Measurements from ENCODE around the gene CELF4.

CELF4 gene

DNA sequence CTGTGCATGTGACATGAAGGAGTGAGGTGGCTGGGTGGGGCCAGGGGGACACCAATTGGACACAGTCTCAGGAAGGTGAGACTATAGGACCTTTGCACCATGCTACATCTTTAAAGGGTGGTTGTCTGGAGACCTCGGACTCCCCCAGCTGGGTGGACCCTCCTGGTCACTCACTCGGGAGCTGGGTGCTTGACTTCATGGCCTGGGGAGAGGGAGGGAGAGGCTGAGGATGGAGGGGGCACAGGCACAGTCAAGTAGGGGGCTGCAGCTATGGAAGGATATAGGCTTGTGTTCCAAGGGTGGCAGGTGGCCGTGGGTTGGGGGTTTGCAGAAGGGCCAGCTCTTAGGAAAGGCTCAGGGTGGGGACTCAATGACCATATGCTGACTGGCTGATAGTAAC lies 7.1 kb upstream of the CELF4 start:
- no peak for DNase-seq

DNA sequence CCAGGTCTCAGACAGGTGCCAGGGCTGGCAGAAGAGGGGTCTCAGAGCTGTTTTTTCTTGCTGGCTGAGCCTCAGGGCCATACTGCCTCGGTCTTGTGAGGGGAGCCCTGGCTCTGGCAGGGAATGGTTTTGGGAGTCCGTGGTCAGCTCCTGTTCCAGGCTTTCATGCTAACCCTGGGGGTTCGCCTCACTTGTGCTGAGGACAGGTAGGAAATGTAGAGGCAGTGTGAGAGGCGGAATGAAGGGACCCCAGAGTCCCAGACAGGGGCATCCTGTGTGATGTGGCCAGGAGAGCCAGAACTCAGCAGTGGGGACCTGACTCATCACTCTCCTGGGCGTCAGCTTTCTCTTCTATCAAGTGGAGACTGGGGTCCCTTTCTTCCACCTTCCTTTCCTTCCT lies 5.7 kb upstream of the CELF4 start:
- no peak for DNase-seq

DNA sequence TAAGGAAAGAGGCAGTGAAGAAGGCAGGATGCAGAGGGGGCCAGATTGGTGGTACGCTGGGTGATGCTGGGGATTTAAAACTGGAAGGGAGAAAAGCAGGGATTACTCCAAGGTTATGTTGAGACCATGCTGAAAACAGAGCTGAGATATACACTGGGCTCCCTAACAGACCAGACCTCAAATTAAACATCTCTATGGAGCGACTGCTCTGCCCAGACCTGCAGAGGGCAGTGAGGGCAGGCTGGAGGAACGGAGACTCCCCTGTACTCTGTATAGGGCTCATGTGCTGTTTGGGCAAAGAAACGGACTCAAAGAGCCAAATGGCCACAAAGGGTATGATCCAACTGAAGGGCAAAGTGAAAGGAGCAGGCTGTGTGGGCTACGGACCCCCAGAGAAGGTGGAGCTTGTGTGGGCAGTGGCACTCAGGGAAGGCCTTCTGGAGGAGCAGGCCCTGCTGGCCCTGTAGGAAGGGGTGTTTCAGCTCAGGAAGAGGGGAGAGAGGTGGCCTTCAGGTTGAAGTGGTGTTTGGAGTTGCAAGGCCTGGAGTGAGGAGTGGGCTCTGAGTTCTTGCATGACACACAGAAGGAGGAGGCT lies 4.8 kb upstream of the CELF4 start:
- DNase-seq, result no peak

DNA sequence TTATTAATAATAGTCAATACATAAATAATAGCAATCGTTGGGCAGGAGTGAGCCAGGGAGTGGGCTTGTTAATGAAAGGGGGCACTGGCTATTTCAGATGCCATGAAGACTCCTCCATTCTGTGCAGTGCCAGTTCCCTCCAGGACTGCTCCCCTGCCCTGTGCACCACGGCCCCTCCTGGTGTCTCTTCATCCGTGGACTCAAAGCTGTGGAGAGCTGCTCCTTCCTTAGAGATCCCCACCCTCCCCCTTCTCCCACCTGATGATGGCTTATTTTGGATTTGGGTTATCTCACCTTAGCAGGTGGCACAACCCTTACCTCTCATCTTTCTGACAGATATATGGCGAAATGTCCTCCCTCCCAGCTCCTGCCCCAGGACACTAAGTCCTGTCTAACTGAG lies 3.1 kb upstream of the CELF4 start:
- no peak for DNase-seq

DNA sequence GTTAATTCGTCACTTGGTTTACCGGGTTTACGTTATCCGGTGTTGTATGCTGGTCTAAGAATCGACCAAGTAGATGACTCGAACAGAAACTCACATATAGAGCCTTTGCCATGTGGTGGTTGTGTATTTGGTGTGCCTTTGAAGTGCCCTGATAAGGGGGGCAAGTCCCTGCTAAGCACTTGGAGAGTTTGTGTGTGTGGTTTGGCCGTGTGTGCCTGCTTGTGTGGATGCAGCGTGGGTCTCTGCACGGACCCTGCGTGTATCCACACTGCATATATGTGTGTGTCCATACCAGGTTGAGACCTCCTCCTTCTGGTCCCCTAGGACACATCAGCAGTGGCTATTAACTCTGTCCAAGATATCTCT lies 2.4 kb upstream of the CELF4 start:
- DNase-seq, result no peak

DNA sequence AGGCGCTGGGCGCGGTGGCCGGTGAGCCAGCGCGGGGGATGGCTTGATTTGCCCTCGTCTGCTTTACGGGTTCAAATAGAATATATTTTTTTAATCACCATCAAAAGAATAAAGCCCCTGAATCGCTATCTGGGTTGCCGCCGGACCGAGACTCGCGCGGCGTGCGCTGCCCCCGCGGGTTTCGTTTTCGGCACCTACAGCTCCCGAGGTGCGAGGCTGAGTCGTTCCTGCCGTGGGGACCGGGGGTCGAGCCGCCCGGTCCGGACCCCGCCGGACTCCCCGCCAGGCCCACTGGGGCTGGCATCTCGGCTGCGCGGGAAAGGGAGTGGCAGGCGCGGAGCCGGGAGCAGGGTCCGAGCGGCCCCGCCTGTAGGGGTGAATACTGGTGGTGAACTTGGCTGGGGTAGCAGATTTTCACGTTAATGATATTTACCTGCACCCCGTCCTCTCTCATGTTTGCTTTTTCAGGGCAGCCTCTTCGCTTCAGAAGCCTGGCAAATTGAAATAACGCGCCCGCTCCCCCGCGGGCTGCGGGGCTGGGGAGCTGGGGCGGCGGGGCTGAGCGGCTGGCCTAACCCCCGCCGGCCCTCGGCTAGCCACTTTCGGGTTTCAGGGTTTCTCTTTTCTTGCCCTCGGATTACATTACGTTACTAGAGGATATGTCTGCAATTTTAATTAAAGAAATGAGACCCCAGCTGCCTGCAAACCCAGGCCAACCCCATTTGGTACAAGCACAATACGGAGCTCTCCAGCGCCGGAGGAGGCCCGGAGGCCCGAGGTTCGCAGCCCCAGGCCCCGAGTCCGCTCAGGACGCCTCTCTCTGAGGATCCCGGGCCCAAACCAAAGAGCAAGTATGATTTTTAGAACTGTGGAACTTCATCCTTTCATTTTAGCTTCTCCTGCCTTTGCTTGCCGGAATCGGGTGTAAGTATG lies 1.7 kb upstream of the CELF4 start:
- DNase-seq, result peak; percentile 37

DNA sequence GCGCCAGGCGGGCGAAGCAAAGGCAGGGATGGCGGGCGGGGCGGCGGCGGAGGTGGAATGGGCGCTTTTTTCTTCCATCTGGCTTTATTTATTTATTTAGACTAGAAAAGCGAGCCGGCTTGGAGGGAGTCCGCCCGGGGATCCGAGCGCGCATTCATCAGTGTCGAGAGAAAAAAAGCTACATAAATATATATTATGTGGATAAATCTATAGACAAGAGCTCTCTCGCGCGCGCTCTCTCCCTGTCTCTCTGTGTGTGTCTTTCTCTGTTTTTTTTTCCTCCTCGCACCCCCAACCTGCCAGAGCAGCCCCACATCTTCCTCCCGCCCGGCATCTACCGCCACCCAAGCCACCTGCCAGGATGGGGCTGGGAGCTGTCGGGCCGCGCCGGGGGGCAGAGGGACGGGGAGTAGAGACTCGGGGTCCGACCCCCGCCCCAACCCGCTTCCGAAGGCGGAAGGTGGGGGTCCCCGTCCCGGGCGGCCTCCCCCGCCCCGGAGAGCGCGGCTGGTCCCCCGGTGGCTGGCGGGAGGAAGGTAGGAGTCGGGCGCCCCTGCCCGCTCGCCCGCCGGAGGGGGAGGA lies 972 bp upstream of the CELF4 start:
- peak; percentile 73 for DNase-seq

DNA sequence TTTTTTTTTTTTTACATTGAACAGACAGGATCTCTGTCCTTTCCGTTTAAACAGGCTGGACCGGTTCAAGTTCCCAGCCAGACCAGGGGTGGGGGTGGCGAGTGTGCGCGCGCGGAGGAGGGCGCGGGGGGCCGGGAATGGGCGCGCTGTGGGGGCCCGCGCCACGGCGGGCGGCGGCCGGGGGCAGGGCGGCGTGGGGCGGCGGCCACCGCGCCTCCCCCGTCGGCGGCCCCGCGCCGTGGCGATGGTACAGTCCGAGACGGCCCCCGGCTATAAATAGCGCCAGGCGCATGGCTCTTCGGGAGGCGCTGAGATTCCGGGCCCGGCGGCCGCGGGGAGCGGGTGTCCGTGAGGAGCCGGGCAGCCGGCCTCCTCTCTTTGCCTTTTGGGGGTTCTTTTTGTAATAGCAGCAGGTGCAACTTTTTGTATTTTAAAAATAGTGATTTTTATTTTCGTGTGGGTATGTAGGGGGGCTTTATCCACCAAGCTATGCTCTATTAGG lies 430 bp upstream of the CELF4 start:
- no peak for DNase-seq

DNA sequence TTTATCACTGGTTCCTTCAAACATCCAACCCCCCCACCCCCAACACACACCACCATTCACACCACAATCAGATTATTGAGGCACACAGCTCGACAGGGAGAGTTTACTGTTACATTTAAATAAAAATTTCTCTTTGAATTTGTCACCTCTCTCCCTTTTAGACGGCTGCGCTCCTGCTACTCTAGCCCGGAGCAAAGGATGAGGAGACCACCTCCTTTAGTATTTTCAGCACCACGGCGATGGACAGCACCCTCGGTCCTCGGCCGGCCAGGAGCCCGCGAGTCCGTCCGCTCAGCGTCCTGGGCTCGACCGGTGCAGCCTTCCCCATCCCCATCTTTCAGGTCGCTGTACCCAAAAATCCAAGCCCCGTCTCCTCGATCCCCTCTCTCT lies 892 bp downstream of the CELF4 start:
- DNase-seq, result no peak

DNA sequence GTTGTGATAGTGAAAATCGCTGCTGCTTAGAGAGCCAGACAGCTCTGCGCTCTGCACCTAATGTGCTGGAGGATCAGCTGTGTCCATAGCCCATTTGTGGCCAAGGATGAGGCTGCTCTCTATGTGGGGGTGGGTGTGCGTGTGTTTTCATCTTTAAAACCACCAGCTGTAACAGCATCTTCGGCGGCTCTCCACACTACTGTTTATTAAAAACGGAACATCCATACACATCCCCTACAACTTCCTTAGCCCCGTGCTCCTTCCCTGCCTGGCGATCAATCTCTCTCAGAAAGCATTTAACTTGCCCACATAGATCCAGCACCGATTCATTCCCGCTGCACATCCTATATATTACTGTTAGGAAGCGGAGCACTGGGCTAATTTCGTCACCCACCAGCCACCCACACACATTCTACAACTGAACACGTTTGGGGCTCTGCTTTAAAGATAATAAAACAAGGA lies 1.6 kb downstream of the CELF4 start:
- peak; percentile 17 for DNase-seq

DNA sequence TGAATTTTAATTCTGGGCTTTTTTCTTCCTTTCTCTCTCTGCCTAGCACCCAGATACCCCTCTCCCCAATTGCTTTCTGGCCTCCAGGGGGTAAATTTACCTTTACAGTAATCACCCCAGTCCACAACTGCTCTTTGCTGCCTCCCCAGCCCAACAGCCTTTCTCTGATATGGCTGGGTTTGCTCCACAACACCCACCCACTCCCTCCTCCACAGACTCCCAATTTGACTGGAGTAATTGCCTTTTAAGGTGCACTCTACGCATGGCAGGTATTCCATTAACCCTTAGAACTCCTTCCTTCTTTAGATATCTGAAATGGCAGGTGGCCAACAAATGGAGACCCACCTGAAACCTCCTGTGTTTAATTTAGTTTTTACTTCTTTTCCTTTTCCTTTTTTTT lies 3.6 kb downstream of the CELF4 start:
- DNase-seq, result no peak

DNA sequence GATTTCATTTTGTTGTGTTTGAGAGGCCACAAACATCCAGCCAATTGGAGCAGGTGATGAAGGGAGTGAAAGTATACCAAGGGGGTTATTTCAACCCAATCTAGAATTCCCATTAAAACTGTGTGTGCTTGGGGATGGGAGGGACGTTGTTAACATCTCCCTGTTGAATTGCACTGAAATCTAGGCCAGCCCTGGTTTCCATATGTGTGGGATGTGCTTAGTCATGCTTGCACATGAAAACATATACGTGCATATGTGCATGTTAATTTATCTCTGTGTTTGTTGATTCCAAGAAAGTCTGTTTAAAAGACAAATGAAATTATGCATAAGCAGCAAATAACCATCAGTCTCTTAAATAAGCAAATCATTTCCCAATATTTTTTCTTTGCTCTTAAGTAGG lies 5.6 kb downstream of the CELF4 start:
- DNase-seq, result no peak

DNA sequence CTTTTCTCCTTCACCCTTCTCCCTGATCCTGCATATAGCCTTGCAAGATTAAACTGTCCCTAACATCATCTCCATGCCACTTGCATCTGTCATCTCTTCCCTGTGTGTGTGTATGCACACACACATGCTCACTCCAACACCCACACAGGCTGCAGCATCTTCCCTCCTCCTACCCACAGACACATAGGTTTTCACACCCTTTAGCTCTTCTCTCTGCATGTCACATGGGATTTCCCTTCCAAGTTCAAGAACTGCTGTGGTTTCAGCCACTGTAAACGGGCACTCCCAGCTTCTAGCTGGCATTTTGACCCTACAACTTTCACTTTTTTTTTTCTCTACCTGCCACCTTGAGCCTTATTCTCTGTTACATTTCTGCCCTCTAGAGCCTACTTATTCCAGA lies 6.4 kb downstream of the CELF4 start:
- DNase-seq, result no peak

DNA sequence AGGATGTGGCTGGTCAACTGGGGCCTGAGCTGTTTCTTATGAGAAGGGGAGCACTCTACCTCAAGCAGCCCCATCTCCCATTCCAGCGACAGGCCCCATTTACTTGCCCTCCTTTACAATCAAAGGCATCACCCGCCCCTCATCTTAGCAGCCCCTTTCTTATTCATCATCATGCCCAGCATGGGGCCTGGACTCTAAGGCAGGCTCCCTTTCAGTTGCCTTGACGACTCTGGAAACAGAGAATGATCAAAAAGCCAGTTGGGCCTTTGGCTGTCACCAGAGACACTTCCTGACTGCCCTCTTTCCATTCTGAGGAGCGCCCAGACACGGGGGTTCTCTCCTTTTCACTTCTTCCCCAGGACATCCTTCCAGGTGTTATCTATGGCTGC lies 11.2 kb downstream of the CELF4 start:
- DNase-seq, result no peak

DNA sequence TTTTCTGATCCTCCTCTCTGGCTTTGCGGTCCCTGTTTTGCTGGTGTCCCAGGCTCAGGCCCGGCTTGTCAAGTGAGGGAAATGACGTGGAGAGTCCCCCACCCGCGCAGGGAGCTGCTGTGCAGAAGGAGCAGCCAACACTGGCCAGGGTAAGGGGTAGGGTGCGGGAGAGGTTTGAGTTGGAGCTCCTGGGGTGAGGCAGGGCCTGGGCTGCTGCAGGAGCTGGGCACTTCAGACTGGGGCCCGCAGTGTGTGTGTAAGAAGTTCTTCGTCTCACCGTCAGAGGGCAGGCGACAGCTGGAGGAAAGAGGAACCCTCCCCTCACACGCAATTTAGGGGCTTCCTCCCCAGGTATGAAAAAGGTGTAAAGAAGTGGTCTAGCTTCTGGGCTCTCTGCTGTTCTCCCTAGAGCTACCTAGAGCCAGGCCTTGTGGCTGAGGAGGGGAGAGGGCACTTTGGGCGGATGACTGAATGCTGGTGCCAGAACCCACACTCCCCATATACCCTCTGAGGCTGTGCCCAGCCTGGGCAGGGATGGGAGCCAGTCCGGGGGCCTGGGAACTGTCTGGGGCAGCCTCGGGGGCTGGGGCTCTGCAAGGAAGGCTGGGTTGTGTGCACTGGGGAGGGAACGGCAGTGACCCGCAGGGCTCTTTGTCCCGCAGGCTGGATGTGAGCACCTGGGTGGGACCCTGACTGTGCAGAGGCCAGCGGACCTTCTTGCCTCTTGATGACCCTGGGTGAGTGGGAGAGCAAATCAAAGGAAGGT lies 11.8 kb downstream of the CELF4 start:
- DNase-seq, result no peak

DNA sequence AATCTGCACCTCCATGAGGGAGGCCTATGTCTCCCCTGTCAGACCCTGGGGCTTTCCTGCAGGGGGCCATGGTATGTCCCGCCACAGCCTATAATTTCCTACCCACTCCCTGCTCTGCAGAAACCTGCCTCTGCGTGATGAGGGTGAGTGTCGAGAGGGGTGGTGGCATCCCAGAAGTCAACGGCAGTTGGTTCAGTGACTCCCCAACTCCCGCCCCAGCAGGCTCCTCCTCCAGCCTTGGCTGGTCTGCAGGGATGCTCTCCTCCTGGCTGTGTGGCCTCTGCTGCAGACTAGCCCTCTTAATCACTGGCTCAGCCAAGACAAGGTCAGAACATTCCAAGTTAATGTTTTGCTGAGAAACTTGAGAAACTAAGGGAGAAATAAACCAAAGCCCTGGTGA lies 13.3 kb downstream of the CELF4 start:
- DNase-seq, result no peak

DNA sequence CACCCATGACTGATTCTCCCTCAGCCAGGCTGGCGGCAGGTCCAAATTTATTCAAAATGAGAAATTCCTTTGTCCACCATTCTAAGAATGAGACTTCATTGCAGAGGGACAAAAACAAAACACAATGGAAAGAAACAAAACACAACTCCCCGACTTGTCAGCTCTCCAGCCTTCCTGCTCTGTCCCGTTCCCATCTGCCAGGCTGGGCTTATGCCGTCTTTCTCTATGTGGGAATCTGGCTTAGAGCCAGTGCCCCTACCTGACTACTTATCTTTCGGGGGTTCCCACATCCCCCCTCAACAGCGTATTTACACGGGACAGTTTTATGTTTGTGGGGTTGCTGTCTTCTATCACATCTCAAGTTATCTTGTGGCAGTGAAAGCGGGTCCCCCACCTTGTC lies 13.8 kb downstream of the CELF4 start:
- DNase-seq, result no peak

DNA sequence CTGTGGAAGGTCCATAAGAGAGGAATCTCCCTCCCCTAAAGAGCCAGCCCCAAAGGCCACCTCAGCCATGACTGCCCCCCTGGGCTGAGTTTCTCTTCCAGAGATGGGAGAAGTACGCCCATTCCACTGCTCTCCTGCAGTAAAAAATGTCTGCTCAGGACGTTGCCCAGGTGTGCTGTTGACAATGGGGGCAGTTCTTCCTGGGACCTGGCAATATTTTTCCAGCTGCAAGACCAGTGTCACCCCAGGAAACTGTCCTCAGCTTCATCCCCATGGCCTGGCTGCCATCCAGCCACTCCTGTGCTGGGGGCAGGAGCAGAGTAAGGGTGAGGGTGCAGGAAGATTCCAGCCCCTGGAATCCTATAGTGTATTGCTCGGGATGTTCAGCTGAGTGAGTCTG lies 14.3 kb downstream of the CELF4 start:
- no peak for DNase-seq

DNA sequence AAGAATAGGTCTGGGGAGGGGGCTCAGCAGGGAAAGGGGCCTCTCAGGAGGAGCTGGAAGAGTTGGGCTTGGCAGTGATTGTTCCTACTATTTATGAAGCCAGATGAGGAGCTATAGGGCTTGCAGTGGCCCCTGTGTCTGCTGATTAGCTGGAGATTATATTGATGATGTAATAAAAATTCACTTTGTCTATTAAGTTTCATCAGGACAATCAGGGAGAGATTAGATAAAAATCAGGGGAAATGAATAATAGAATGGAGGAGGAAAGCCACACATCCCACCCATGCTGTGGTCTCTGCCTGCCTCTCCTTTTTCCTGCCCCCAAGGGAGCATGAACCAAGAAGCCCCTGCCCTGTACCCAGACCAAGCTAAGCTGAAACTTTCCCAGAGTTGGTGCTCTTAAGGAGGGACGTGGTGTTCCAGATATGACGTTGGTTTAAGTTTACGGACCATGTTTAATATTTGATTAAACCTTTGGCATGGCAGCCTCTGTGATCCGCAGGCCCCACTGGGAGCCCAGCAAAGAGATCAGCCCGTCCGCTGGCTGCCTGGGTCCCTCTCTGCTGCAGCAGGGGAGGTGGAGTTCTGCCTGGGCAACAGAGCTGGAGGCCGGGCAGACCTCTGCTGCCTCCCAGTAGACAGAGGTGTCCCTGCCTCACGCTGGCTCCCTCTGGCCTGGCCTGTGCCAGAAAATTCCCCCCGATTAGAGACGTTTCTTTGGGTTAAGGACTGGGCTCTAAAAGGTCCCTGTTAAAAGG lies 15.3 kb downstream of the CELF4 start:
- DNase-seq, result no peak

DNA sequence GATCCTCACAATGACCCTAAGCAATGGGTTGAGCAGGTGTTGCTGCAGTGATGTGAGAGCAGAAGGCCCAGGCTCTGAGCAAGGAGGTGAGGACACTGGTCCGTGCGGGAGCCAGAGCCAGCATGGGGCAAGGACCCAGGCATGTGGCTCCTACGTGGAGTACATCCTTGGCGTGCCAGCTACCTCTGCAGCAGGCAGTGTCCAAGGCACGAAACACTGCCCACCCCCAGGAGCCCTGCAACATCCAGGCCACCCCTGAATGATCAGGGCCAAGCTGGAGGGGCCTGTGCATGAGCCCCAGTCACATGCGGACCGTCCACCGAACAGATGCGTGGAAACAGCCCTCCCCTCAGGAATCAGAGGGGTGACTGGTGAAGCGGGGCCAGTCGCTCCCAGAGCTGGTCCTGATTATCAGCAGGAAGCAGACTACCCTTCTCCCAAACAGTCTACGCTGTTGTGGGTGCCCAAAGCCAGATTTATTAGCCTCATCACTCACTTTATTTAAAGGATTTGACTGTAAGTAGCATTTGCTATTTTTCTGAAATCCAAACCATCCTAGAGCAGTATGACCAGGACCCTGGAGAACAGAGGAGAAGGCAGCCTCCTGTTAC lies 16.8 kb downstream of the CELF4 start:
- DNase-seq, result no peak

DNA sequence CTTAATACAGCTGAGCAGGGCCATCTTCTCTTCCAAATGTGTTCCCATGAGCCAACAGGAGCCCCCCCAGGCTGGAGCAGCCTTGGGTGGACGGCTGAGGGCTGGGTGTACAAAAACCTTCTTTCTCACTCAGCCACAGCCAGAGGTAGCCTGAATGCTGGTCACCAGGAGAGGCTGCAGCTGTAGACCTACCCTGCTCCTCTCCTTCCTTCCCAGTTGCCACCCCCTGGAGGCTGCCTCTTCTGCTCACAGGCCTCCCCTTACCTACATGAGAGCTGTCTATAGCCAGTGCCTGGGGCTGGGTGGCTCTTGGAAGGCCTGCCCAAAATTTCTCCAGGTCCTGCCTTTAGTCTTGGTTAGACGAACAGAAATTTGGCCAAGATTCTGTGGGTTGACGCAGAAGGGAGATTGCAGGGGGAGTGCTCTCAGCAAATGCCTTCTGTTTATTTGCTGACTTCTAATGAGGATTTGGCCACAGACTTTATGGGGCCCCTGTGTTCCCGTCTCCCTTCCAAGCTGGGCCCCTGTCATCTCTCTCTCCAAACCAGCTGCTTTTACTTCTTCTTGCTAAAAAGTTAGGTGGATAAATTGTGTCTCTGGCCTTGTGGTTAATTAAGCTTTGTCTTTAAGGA lies 18.3 kb downstream of the CELF4 start:
- no peak for DNase-seq

DNA sequence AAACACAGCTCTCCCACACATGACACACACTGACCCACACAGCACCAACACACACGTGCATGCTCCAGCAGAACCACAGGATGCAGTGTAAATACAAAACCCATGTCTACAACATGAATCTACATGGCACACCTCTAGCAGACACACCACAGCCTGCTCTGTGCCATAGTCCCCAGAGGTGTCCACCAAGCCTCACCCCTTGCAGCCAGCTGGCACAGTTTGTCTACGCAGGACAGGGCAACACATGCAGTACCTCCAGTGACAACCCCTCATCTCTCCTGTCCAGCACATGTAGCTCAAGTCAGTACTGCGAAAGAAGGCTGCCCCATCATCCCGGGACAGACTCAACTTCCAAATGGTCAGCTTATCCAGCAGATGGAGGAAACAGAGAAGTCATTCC lies 18.9 kb downstream of the CELF4 start:
- no peak for DNase-seq
